Stomach (tissue), 4 donors: ENCODE measurements around the gene CALN1.

ENCODE experiments used
- CTCF ChIP-seq, 7 experiments: fragments of 450-650 bp in 4 of 7; fragments of 200-600 bp in 3 of 7; sonication (generic) in 3 of 7; IDR thresholded peaks; one replicate each; pipeline ENCODE4 v1.5.1; 2016 to 2019; ENCODE audit warnings: antibody characterized with exemption in 7 of 7, control low read depth in 2 of 7, mild to moderate bottlenecking in 1 of 7
- EP300 ChIP-seq: sonication (generic); formaldehyde crosslinking; IDR thresholded peaks from one replicate; pipeline ENCODE4 v1.6.1; 2017; ENCODE audit warnings: antibody characterized with exemption

GRCh38 chr7:71970725-71971124, 441.4 kb downstream of the CALN1 start:
- TF ChIP-seq CTCF (IDR thresholded peaks at IDR 0.05), result no peak
- TF ChIP-seq EP300, result no peak
